OCI-LY3 (cell line): ENCODE results near the gene CACNA1C.

Experiments
- H2AFZ ChIP-seq: fragments of 200-600, 300-600 bp; shearing (Covaris generic); 2 replicates; pipeline ENCODE4 v1.6.0; 2014; ENCODE audit warnings: antibody characterized with exemption, low read depth, low read length
- H3K27ac ChIP-seq: fragments of 200-600, 300-600 bp; sonication (generic); 2 replicates; pipeline ENCODE4 v1.5.1; 2014; ENCODE audit warnings: mild to moderate bottlenecking, low read length, moderate library complexity, mixed read lengths
- H3K27me3 ChIP-seq: fragments of 200-600, 300-600 bp; sonication (generic); 2 replicates; pipeline ENCODE4 v1.6.1; 2014; ENCODE audit warnings: low read depth, low read length, mixed read lengths
- H3K36me3 ChIP-seq: fragments of 200-600, 300-600 bp; sonication (generic); replicated peaks from 2 replicates; pipeline ENCODE3; 2014; ENCODE audit warnings: low read depth, low read length, mixed read lengths
- H3K4me1 ChIP-seq: fragments of 300-600, 200-600 bp; sonication (generic); 2 replicates; pipeline ENCODE4 v1.6.1; 2014; ENCODE audit warnings: low read length, mixed read lengths
- H3K4me2 ChIP-seq: fragments of 200-600, 300-600 bp; sonication (generic); 2 replicates; pipeline ENCODE4 v1.6.1; 2014; ENCODE audit warnings: low read length, mixed read lengths
- H3K4me3 ChIP-seq: fragments of 300-600, 200-600 bp; sonication (generic); 2 replicates; pipeline ENCODE4 v1.5.1; 2014; ENCODE audit warnings: antibody characterized with exemption, mild to moderate bottlenecking, low read length, moderate library complexity
- H3K79me2 ChIP-seq: fragments of 300-600, 200-600 bp; shearing (Covaris generic); 2 replicates; pipeline ENCODE4 v1.6.1; 2014; ENCODE audit warnings: mild to moderate bottlenecking, low read length, mixed read lengths
- H3K9ac ChIP-seq: fragments of 300-600, 200-600 bp; shearing (Covaris generic); 2 replicates; pipeline ENCODE4 v1.6.0; 2014; ENCODE audit warnings: mild to moderate bottlenecking, low read length, moderate library complexity
- H3K9me3 ChIP-seq: fragments of 200-600, 300-600 bp; shearing (Covaris generic); 2 replicates; pipeline ENCODE4 v1.6.1; 2014; ENCODE audit warnings: low read length, mixed read lengths; ENCODE audit not compliant: insufficient read depth
- H4K20me1 ChIP-seq: fragments of 200-600, 300-600 bp; sonication (generic); 2 replicates; pipeline ENCODE4 v1.6.1; 2016; ENCODE audit warnings: low read length, mixed read lengths; ENCODE audit not compliant: insufficient read depth
- EZH2phosphoT487 ChIP-seq: fragments of 200-600 bp; shearing (Covaris generic); IDR thresholded peaks from 2 replicates; pipeline ENCODE4 v1.6.1; 2018; ENCODE audit warnings: antibody characterized with exemption, mixed run types, low read depth
- TF ChIP-seq, protein P1 (sequence below): fragments of 200-600, 300-600 bp; sonication (generic); IDR thresholded peaks from 2 replicates; pipeline ENCODE4 v1.5.1; 2014; ENCODE audit warnings: antibody characterized with exemption, low read length, low read depth

CACNA1C gene

DNA sequence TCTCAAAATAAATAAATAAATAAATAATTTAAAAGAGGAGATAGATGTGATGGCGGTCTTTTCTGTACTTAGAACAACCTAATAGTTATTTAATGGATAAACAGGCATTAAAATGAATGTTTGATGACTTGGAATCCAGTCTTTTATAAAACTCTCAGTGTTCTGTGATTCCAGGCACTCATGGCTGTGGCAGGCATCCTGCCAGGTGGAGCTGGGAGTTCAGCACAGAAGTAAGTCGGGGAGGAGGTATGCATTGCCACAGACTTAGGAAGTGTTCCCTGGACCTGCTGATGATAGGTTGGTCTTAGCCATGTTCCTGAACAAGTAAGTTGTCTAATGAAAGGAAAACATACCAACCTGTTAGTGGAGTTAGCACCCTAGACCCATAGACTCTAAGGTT, 126.3 kb downstream of the CACNA1C start:
- no peak overlapping the region for H3K9ac ChIP-seq
- no peaks in the 10 kb centered on the region for H3K79me2 ChIP-seq
- H3K27ac ChIP-seq, result no peak overlapping the region
- TF ChIP-seq, protein P1, sequence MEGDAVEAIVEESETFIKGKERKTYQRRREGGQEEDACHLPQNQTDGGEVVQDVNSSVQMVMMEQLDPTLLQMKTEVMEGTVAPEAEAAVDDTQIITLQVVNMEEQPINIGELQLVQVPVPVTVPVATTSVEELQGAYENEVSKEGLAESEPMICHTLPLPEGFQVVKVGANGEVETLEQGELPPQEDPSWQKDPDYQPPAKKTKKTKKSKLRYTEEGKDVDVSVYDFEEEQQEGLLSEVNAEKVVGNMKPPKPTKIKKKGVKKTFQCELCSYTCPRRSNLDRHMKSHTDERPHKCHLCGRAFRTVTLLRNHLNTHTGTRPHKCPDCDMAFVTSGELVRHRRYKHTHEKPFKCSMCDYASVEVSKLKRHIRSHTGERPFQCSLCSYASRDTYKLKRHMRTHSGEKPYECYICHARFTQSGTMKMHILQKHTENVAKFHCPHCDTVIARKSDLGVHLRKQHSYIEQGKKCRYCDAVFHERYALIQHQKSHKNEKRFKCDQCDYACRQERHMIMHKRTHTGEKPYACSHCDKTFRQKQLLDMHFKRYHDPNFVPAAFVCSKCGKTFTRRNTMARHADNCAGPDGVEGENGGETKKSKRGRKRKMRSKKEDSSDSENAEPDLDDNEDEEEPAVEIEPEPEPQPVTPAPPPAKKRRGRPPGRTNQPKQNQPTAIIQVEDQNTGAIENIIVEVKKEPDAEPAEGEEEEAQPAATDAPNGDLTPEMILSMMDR, result no peak
- no peak for TF ChIP-seq EZH2phosphoT487
- H3K9me3 ChIP-seq, result no peaks in the 10 kb centered on the region
- no peaks in the 10 kb centered on the region for H3K36me3 ChIP-seq
- no peaks in the 10 kb centered on the region for H3K4me1 ChIP-seq
- no peaks in the 10 kb centered on the region for H4K20me1 ChIP-seq
- no peak overlapping the region for H3K4me2 ChIP-seq
- H3K4me3 ChIP-seq, result no peak overlapping the region
- H3K27me3 ChIP-seq, result peaks cover 43% of the 10 kb centered on the region
- H2AFZ ChIP-seq, result no peak overlapping the region

DNA sequence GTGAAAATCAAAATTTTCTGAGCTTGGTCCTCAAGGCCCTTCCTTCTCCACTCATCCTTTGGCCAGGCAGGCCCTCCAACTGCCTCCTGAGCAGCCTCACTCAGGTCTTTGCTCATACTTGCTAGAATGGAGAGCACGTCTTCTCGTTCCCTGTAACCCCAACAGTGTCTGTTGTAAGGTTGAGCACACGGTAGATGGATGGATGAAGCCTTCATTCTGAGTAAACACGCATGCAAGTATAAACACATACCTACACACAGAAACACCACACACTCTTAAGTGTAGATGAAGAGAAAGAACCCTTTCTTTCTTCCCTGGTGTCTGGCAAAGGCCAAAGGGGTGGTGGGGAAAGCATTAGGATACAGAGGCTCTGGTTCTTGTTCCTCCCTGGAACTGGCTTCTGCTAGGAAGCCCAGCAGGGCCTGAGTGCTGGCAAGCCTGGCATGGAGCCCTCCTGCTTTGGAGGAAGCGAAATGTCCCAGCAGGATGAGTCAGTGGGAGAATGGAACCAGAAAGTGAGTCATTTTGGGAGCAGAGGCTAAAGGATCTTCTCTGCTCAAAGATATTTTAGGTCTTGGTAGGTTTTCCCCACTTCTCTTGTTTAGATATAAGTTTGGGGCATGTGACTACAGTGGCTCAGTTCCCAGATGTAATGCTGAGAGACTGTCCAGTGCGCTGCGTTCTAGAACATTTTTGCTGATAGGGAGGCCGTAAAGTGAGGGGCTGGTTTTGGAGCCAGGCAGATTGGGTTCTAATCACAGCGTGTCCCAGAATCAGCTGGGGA, 127.4 kb downstream of the CACNA1C start:
- TF ChIP-seq, protein P1, result no peak
- TF ChIP-seq EZH2phosphoT487, result no peak
- Histone ChIP-seq H3K4me3 (no peak overlapping the region), H3K36me3 (no peaks in the 10 kb centered on the region), H3K27ac (no peak overlapping the region), H3K79me2 (no peaks in the 10 kb centered on the region), H3K27me3 (peaks cover 40% of the 10 kb centered on the region), H3K4me1 (no peaks in the 10 kb centered on the region), H2AFZ (no peak overlapping the region), H3K4me2 (no peak overlapping the region), H3K9me3 (no peaks in the 10 kb centered on the region), H4K20me1 (no peaks in the 10 kb centered on the region), H3K9ac (no peak overlapping the region)

GRCh38 chr12:2180737-2181082, 127.9 kb downstream of the CACNA1C start:
- Histone ChIP-seq H3K4me2 (no peak overlapping the region), H3K36me3 (no peaks in the 10 kb centered on the region), H3K4me3 (no peak overlapping the region), H2AFZ (no peak overlapping the region), H3K79me2 (no peaks in the 10 kb centered on the region), H4K20me1 (no peaks in the 10 kb centered on the region), H3K9me3 (no peaks in the 10 kb centered on the region), H3K9ac (no peak overlapping the region), H3K27ac (no peak overlapping the region), H3K27me3 (peaks cover 34% of the 10 kb centered on the region), H3K4me1 (no peaks in the 10 kb centered on the region)
- TF ChIP-seq, protein P1, result no peak
- TF ChIP-seq EZH2phosphoT487, result no peak

DNA sequence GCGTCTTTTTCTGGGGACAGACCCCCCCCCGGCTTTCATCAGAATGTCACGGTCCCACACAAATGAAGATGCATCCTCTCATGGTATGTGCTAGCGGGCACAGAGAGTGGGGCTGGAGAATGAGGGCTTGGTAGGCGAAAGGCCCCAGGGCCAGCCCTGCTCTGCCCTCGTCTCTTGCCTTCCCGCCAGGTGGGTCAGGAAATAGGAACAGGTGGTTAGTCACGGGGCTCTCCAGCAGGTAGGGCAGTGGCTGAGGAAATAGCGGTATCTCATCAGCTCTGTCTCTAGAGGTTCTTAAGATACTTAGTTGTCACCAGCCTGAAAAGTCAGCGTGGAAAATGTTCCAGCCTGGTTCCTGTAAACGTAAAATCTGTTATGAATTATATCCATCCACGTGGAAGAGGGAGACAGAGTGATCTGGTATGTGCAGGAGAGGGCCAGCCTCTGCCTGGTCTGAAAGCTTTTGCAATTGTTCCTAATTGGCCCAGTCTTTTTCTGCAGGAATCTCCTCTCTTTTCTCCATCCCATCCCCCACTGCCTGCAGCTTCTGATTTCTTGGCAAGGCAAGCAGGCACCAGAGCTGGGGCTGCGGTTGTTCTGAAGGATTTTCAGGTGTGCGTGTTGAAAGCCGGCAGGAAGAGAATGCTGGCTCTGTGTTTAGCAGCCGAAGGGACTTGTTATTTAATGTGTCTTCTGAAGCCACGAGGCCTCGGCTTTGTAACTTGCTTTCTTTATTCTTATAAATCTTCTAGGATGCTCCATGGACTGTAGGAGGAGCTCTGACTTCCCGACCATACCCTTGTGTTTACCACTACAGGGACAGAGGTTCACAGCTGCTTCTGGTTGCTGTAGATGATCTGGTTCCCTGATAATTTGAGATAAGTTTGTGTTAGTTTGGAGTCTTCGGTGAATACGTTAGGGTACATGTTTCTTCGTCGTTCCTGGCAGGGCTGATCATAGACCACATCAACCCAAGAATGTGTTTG, 131.1 kb downstream of the CACNA1C start:
- H3K9ac ChIP-seq, result no peak overlapping the region
- H4K20me1 ChIP-seq, result no peaks in the 10 kb centered on the region
- no peak overlapping the region for H3K4me3 ChIP-seq
- no peaks in the 10 kb centered on the region for H3K36me3 ChIP-seq
- H3K4me2 ChIP-seq, result no peak overlapping the region
- peaks cover 12% of the 10 kb centered on the region for H3K27me3 ChIP-seq
- no peaks in the 10 kb centered on the region for H3K4me1 ChIP-seq
- no peaks in the 10 kb centered on the region for H3K9me3 ChIP-seq
- no peak overlapping the region for H3K27ac ChIP-seq
- no peak overlapping the region for H2AFZ ChIP-seq
- H3K79me2 ChIP-seq, result no peaks in the 10 kb centered on the region
- no peak for TF ChIP-seq EZH2phosphoT487
- TF ChIP-seq, protein P1, result no peak
